Tibial artery (tissue), 4 donors: ENCODE results near the gene IGLL1.
"Not testable (repeated sequence)": the region's sequence is repeated elsewhere in the genome, so short reads cannot be mapped to it uniquely, and the experiment has no call there.

Experiments used
- DNase-seq, 2 donors: peaks; one replicate each; pipeline ENCODE4 v3.0.0-alpha.2; 2019
- H3K27ac ChIP-seq, 2 donors: fragments of 200-600 bp; sonication (generic) in 1 of 2; 1 replicate in 1 of 2; 2 replicates in 1 of 2; pipeline ENCODE4 v1.5.1; 2018 to 2019; ENCODE audit warnings: mild to moderate bottlenecking in 1 of 2
- H3K27me3 ChIP-seq, 2 donors: fragments of 200-600 bp; sonication (generic) in 1 of 2; one replicate each; pipeline versions ENCODE4 v1.5.1 to v1.6.0; 2016 to 2019
- H3K36me3 ChIP-seq, 3 donors: fragments of 200-600 bp; sonication (generic) in 2 of 3; one replicate each; pipeline ENCODE4 v1.5.1; 2016 to 2019; ENCODE audit warnings: mild to moderate bottlenecking in 2 of 3
- H3K4me1 ChIP-seq, 4 donors: fragments of 200-600 bp; sonication (generic) in 2 of 4; 1 replicate in 3 of 4; 2 replicates in 1 of 4; pipeline ENCODE4 v1.5.1; 2016 to 2019
- H3K4me3 ChIP-seq, 2 donors: fragments of 200-600 bp; sonication (generic) in 1 of 2; 1 replicate in 1 of 2; 2 replicates in 1 of 2; pipeline ENCODE4 v1.5.1; 2018 to 2019; ENCODE audit warnings: mild to moderate bottlenecking in 2 of 2
- H3K9me3 ChIP-seq, 3 donors: fragments of 200-600 bp; sonication (generic) in 1 of 3; one replicate each; pipeline ENCODE4 v1.5.1; 2016 to 2019
- intact Hi-C: fragments of 100-400 bp; cut with DNase I; formaldehyde crosslinking; loops from one replicate; pipeline ENCODE4 v1.15.0; 2023; ENCODE audit warnings: low total_unique reads
- TF ChIP-seq, protein P1 (sequence below), 2 experiments: fragments of 200-600 bp in 1 of 2; fragments of 450-650 bp in 1 of 2; IDR thresholded peaks; one replicate each; pipeline ENCODE4 v1.5.1; 2017 to 2019; ENCODE audit warnings: antibody characterized with exemption in 2 of 2, mild to moderate bottlenecking in 1 of 2, moderate library complexity in 1 of 2

IGLL1 gene

GRCh38 chr22:23565915-23566704, 14.0 kb downstream of the IGLL1 start:
- H3K27me3 ChIP-seq, result peaks cover 5 to 56% of the 10 kb centered on the region in 2 donors
- H3K4me1 ChIP-seq, result peaks cover 0 to 15% (median 14%) of the 10 kb centered on the region in 4 donors
- H3K27ac ChIP-seq, result no peak overlapping the region
- intact Hi-C loops, result no loop called here
- H3K4me3 ChIP-seq, result peak overlapping the region; percentile 29 to 50
- no peaks in the 10 kb centered on the region for H3K9me3 ChIP-seq
- no peaks in the 10 kb centered on the region for H3K36me3 ChIP-seq
- TF ChIP-seq, protein P1, sequence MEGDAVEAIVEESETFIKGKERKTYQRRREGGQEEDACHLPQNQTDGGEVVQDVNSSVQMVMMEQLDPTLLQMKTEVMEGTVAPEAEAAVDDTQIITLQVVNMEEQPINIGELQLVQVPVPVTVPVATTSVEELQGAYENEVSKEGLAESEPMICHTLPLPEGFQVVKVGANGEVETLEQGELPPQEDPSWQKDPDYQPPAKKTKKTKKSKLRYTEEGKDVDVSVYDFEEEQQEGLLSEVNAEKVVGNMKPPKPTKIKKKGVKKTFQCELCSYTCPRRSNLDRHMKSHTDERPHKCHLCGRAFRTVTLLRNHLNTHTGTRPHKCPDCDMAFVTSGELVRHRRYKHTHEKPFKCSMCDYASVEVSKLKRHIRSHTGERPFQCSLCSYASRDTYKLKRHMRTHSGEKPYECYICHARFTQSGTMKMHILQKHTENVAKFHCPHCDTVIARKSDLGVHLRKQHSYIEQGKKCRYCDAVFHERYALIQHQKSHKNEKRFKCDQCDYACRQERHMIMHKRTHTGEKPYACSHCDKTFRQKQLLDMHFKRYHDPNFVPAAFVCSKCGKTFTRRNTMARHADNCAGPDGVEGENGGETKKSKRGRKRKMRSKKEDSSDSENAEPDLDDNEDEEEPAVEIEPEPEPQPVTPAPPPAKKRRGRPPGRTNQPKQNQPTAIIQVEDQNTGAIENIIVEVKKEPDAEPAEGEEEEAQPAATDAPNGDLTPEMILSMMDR (IDR thresholded peaks at IDR 0.05), result no peak
- DNase-seq, result peak in 1 of 2 donors; percentile 57

- TF ChIP-seq, protein P1 (IDR thresholded peaks at IDR 0.05), result no peak
- Histone ChIP-seq H3K4me1 (peaks cover 0 to 15% (median 14%) of the 10 kb centered on the region in 4 donors), H3K27me3 (peaks cover 5 to 58% of the 10 kb centered on the region in 2 donors), H3K4me3 (peak overlapping the region in 1 of 2 donors; percentile 50), H3K36me3 (no peaks in the 10 kb centered on the region), H3K9me3 (no peaks in the 10 kb centered on the region), H3K27ac (no peak overlapping the region)
- intact Hi-C loops, result no loop called here
- peak in 1 of 2 donors; percentile 53 for DNase-seq
Measured at GRCh38 chr22:23565305-23565914, 14.7 kb downstream of the IGLL1 start.

GRCh38 chr22:23564276-23564675, 15.8 kb downstream of the IGLL1 start:
- Histone ChIP-seq H3K27ac (no peak overlapping the region), H3K4me3 (no peak overlapping the region), H3K9me3 (no peaks in the 10 kb centered on the region), H3K36me3 (no peaks in the 10 kb centered on the region), H3K4me1 (peaks cover 0 to 15% (median 14%) of the 10 kb centered on the region in 4 donors), H3K27me3 (peaks cover 5 to 58% of the 10 kb centered on the region in 2 donors)
- DNase-seq, result peak in 1 of 2 donors; percentile 12
- intact Hi-C loops, result no loop called here
- TF ChIP-seq, protein P1 (IDR thresholded peaks at IDR 0.05), result no peak

- H3K27me3 ChIP-seq, result peaks cover 5 to 61% of the 10 kb centered on the region in 2 donors
- no peaks in the 10 kb centered on the region for H3K9me3 ChIP-seq
- H3K4me1 ChIP-seq, result peaks cover 0 to 15% (median 14%) of the 10 kb centered on the region in 4 donors
- H3K27ac ChIP-seq, result no peak overlapping the region
- intact Hi-C loops, result no loop called here
- no peaks in the 10 kb centered on the region for H3K36me3 ChIP-seq
- no peak for DNase-seq
- TF ChIP-seq, protein P1 (IDR thresholded peaks at IDR 0.05), result no peak
- H3K4me3 ChIP-seq, result no peak overlapping the region
Measured at GRCh38 chr22:23563111-23563510, 17.0 kb downstream of the IGLL1 start.

DNA sequence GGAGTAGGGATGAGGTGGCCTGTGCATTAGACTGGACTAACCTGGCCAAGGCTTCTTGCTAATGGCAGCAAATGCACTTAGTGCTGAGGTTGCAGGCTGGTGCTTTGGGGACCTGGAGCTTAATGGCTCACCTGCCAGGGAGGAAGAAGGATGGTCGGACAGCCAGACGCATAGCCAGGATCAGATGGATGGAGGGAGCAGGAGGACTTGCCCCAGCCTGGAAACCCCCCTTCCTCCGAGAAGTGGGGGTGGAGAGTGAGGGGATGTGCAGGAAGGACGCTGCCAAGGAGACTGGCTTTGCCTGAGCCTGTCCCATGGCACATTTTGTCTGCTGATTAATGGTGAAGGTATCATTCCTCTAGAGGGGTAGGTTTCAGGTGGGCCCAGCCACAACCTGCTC, 17.9 kb downstream of the IGLL1 start:
- peaks cover 5 to 67% of the 10 kb centered on the region in 2 donors for H3K27me3 ChIP-seq
- TF ChIP-seq, protein P1 (IDR thresholded peaks at IDR 0.05), result no peak
- intact Hi-C loops, result no loop called here
- DNase-seq, result peak in 1 of 2 donors; percentile 38
- H3K4me3 ChIP-seq, result no peak overlapping the region
- no peak overlapping the region for H3K27ac ChIP-seq
- no peaks in the 10 kb centered on the region for H3K9me3 ChIP-seq
- peaks cover 0 to 15% (median 14%) of the 10 kb centered on the region in 4 donors for H3K4me1 ChIP-seq
- no peaks in the 10 kb centered on the region for H3K36me3 ChIP-seq

GRCh38 chr22:23561025-23561510, 19.0 kb downstream of the IGLL1 start:
- H3K36me3 ChIP-seq, intact Hi-C loops, DNase-seq, H3K4me1 ChIP-seq, H3K27ac ChIP-seq, H3K4me3 ChIP-seq, H3K9me3 ChIP-seq: not testable (repeated sequence)
- H3K27me3 ChIP-seq, result peaks cover 0 to 67% of the 10 kb centered on the region in 2 donors

GRCh38 chr22:23560215-23560614, 19.9 kb downstream of the IGLL1 start:
- intact Hi-C loops, H3K36me3 ChIP-seq, H3K4me3 ChIP-seq, H3K27ac ChIP-seq, H3K9me3 ChIP-seq, H3K4me1 ChIP-seq, DNase-seq: not testable (repeated sequence)
- peaks cover 0 to 67% of the 10 kb centered on the region in 2 donors for H3K27me3 ChIP-seq
